HL-60 (cell line): Measurements from ENCODE around the gene GPR150.

Source experiments
- DNase-seq, 2 experiments: peaks; one replicate each; pipeline ENCODE4 v3.0.0-alpha.2; 2010 to 2020; ENCODE audit warnings: low read depth in 1 of 2, low spot score in 1 of 2
- H3K27ac ChIP-seq: fragments of 250-450 bp; sonication (Bioruptor Pico); replicated peaks from 2 replicates; pipeline ENCODE4 v1.5.1; 2020; ENCODE audit warnings: mild to moderate bottlenecking, moderate library complexity
- H3K27me3 ChIP-seq: fragments of 250-450 bp; sonication (Bioruptor Pico); 2 replicates; pipeline ENCODE4 v1.5.1; 2021; ENCODE audit warnings: mild to moderate bottlenecking, moderate library complexity; ENCODE audit not compliant: insufficient read depth, poor library complexity, severe bottlenecking
- H3K4me3 ChIP-seq: replicated peaks from 2 replicates; pipeline ENCODE4 v1.5.1; 2011; ENCODE audit warnings: mild to moderate bottlenecking, control low read depth, low read length; ENCODE audit not compliant: insufficient read depth
- CTCF ChIP-seq: IDR thresholded peaks from one replicate; pipeline ENCODE4 v1.5.1; 2011; ENCODE audit warnings: low read length, control low read depth, inconsistent platforms; ENCODE audit not compliant: insufficient read depth
- GABPA ChIP-seq: IDR thresholded peaks from 2 replicates; pipeline ENCODE4 v1.6.1; 2012; ENCODE audit warnings: low read depth
- POLR2AphosphoS5 ChIP-seq: IDR thresholded peaks from 2 replicates; pipeline ENCODE4 v1.6.1; 2012; ENCODE audit warnings: low read depth
- REST ChIP-seq: IDR thresholded peaks from 2 replicates; pipeline ENCODE4 v1.6.1; 2012; ENCODE audit warnings: low read depth; ENCODE audit not compliant: insufficient replicate concordance
- SPI1 ChIP-seq: IDR thresholded peaks from 2 replicates; pipeline ENCODE4 v1.6.1; 2012; ENCODE audit warnings: low read depth, mild to moderate bottlenecking, borderline replicate concordance

Gene GPR150

GRCh38 chr5:95652849-95653248, 33.0 kb downstream of the GPR150 start:
- Histone ChIP-seq H3K27me3 (no peaks in the 10 kb centered on the region), H3K27ac (no peak overlapping the region), H3K4me3 (no peak overlapping the region)
- no peak for DNase-seq
- TF ChIP-seq GABPA (no peak), REST (no peak), CTCF (no peak), SPI1 (no peak), POLR2AphosphoS5 (no peak)

- no peak overlapping the region for H3K4me3 ChIP-seq
- H3K27me3 ChIP-seq = no peaks in the 10 kb centered on the region
- no peak overlapping the region for H3K27ac ChIP-seq
- DNase-seq = no peak
- TF ChIP-seq POLR2AphosphoS5 (no peak), REST (no peak)
Measured at GRCh38 chr5:95654196-95654595, 34.3 kb downstream of the GPR150 start.

- no peak overlapping the region for H3K4me3 ChIP-seq
- DNase-seq = no peak
- TF ChIP-seq GABPA (no peak), POLR2AphosphoS5 (no peak), SPI1 (no peak), CTCF (no peak), REST (no peak)
Measured at GRCh38 chr5:95655575-95655974, 35.7 kb downstream of the GPR150 start.

GRCh38 chr5:95660060-95660459, 40.2 kb downstream of the GPR150 start:
- no peak for TF ChIP-seq GABPA
- no peak for TF ChIP-seq POLR2AphosphoS5
- TF ChIP-seq REST = no peak
- TF ChIP-seq CTCF = no peak
- TF ChIP-seq SPI1 = no peak
- DNase-seq = no peak
- Histone ChIP-seq H3K27me3 (no peaks in the 10 kb centered on the region), H3K4me3 (no peak overlapping the region), H3K27ac (no peak overlapping the region)

More at GRCh38 chr5:95655575-95655974, 35.7 kb downstream of the GPR150 start:
- H3K27ac ChIP-seq = no peak overlapping the region
- no peaks in the 10 kb centered on the region for H3K27me3 ChIP-seq
